GM12878 (cell line): ENCODE results near the gene CHPF2. TPM values are rescaled to one million over a fixed set of nuclear protein-coding genes. Genes with fewer than 3 reads are reported as not detected.

Source experiments
- ATAC-seq: fragments of 200-7000 bp; cut with Tn5 transposase; 3 replicates; pipeline ENCODE4 v1.9.1; 2020; ENCODE audit warnings: mild to moderate bottlenecking, moderate library complexity
- BruUV-seq: library from RNA; stranded (reverse); fragments of 400-500 nt; replicated peaks from 2 replicates; lab custom pipeline; 2021; lab: Mats Ljungman, UMichigan
- CTCF ChIA-PET: fragments of 300-600 bp; sonication (Branson Sonifier 250); formaldehyde crosslinking; extraction: SDS; loops from one replicate; lab custom pipeline; 2021; ENCODE audit warnings: inconsistent platforms; lab: Yijun Ruan, JAX
- POLR2A ChIA-PET: fragments of 350-600 bp; formaldehyde crosslinking; extraction: SDS; loops from one replicate; lab custom pipeline; 2021; ENCODE audit warnings: inconsistent platforms; lab: Charles Lee
- RAD21 ChIA-PET: fragments of 300-600 bp; sonication (Branson Sonifier 250); formaldehyde crosslinking; loops from one replicate; lab custom pipeline; 2023; ENCODE audit warnings: antibody characterized with exemption; ENCODE audit not compliant: unreplicated experiment; lab: Charles Lee
- SMC1A ChIA-PET: fragments of 300-600 bp; sonication (Branson Sonifier 250); formaldehyde crosslinking; loops from one replicate; lab custom pipeline; 2023; ENCODE audit not compliant: unreplicated experiment, uncharacterized antibody; lab: Charles Lee
- DNase-seq: peaks from one replicate; pipeline ENCODE4 v3.0.0-alpha.2; 2011; ENCODE audit warnings: low read depth, low spot score
- FAIRE-seq: peaks from 3 replicates; lab custom pipeline; 2011; peaks lifted over from hg19 to GRCh38; lab: Jason Lieb, UNC
- H2AFZ ChIP-seq: 2 replicates; pipeline ENCODE4 v1.6.0; 2011; ENCODE audit warnings: low read depth, low read length, control low read depth; ENCODE audit not compliant: control insufficient read depth
- H3K27ac ChIP-seq: 2 replicates; pipeline ENCODE4 v1.5.1; 2011; ENCODE audit warnings: control low read depth; ENCODE audit not compliant: control insufficient read depth, insufficient read depth
- H3K27me3 ChIP-seq, 2 experiments: replicated peaks in 1 of 2; 2 replicates each; pipeline versions ENCODE4 v1.6.0 to v1.6.1; 2011; ENCODE audit warnings: low read length in 1 of 2; ENCODE audit not compliant: control insufficient read depth in 2 of 2, insufficient read depth in 2 of 2
- H3K36me3 ChIP-seq, 2 experiments: 2 replicates each; pipeline ENCODE4 v1.5.1; 2011; ENCODE audit warnings: low read length in 1 of 2; ENCODE audit not compliant: control insufficient read depth in 2 of 2, insufficient read depth in 2 of 2
- H3K4me1 ChIP-seq: 2 replicates; pipeline ENCODE4 v1.6.1; 2011; ENCODE audit warnings: mild to moderate bottlenecking, low read length, moderate library complexity, mixed read lengths; ENCODE audit not compliant: control insufficient read depth, insufficient read depth
- H3K4me2 ChIP-seq: 2 replicates; pipeline ENCODE4 v1.6.0; 2011; ENCODE audit warnings: control low read depth; ENCODE audit not compliant: control insufficient read depth, insufficient read depth
- H3K4me3 ChIP-seq: fragments of 200-600 bp; sonication (generic); 2 replicates; pipeline ENCODE4 v1.5.1; 2016
- H3K79me2 ChIP-seq: 2 replicates; pipeline ENCODE4 v1.6.0; 2011; ENCODE audit warnings: low read length; ENCODE audit not compliant: control insufficient read depth, insufficient read depth
- H3K9ac ChIP-seq: 2 replicates; pipeline ENCODE4 v1.8.0; 2011; ENCODE audit warnings: low read length, control low read depth, mixed read lengths; ENCODE audit not compliant: control insufficient read depth, insufficient read depth
- H3K9me3 ChIP-seq: replicated peaks from 3 replicates; pipeline ENCODE4 v1.5.1; 2011; ENCODE audit warnings: mild to moderate bottlenecking, low read length; ENCODE audit not compliant: control insufficient read depth, insufficient read depth
- H4K20me1 ChIP-seq: 2 replicates; pipeline ENCODE4 v1.6.0; 2011; ENCODE audit not compliant: control insufficient read depth, insufficient read depth
- BRCA1 ChIP-seq: IDR thresholded peaks from 2 replicates; pipeline ENCODE4 v1.6.1; 2011; ENCODE audit warnings: low read depth, low read length, improper control_type of control experiment
- HDAC6 ChIP-seq: fragments of 200-600 bp; sonication (generic); IDR thresholded peaks from one replicate; pipeline ENCODE4 v1.8.0; 2017; ENCODE audit warnings: antibody characterized with exemption; ENCODE audit not compliant: unreplicated experiment
- KLF5 ChIP-seq: fragments of 450-650 bp; IDR thresholded peaks from 2 replicates; pipeline ENCODE4 v1.6.1; 2014; ENCODE audit warnings: mild to moderate bottlenecking; ENCODE audit not compliant: partially characterized antibody
- NFYB ChIP-seq: IDR thresholded peaks from 2 replicates; pipeline ENCODE4 v1.6.1; 2011; ENCODE audit warnings: low read depth, mild to moderate bottlenecking, low read length, improper control_type of control experiment, moderate library complexity; ENCODE audit not compliant: insufficient read depth
- RUNX3 ChIP-seq: IDR thresholded peaks from 2 replicates; pipeline ENCODE4 v1.6.1; 2012; ENCODE audit warnings: low read length, inconsistent platforms
- SMARCA5 ChIP-seq: fragments of 450-650 bp; IDR thresholded peaks from 2 replicates; pipeline ENCODE4 v1.6.1; 2017; ENCODE audit warnings: mild to moderate bottlenecking
- ZZZ3 ChIP-seq: IDR thresholded peaks from 2 replicates; pipeline ENCODE4 v1.6.1; 2011; ENCODE audit warnings: low read depth; ENCODE audit not compliant: control insufficient read depth, insufficient read length
- WGBS: methylation state at CpG from one replicate; pipeline ENCODE4 v1.1.6; 2016; ENCODE audit warnings: low lambda C conversion rate; ENCODE audit not compliant: insufficient replicate concordance, insufficient coverage; ENCODE audit errors: missing lambda C conversion rate; 5-methylcytosine and 5-hydroxymethylcytosine counted together
- in situ Hi-C: fragments of 300-500 bp; cut with MboI; formaldehyde crosslinking; loops from 9 replicates; pipeline ENCODE4 v1.14.3; 2018; ENCODE audit warnings: mixed read lengths
- intact Hi-C: fragments of 100-400 bp; cut with micrococcal nuclease; formaldehyde crosslinking; loops from one replicate; pipeline ENCODE4 v1.14.2; 2022; ENCODE audit not compliant: unreplicated experiment
- polyA plus RNA-seq, 11 experiments: library from polyadenylated mRNA; depleted of rRNA in 4 of 11; unstranded in 6 of 11; stranded (reverse) in 5 of 11; fragments of >200 nt; fragmentation: Nextera tagmentation in 4 of 11; fragmentation: Illumina TruSeq in 1 of 11; extraction: Ambion mirVana in 4 of 11; extraction: Trizol in 1 of 11; gene quantifications; 1 replicate in 1 of 11; 2 replicates in 10 of 11; pipeline versions ENCODE4 v1.2.1 to v1.2.3, GENCODE V29; 2011 to 2016; ENCODE audit warnings: inconsistent platforms in 2 of 11, missing spikeins in 2 of 11, low read depth in 1 of 11
- total RNA-seq, 4 experiments: library from RNA; depleted of rRNA in 3 of 4; stranded (reverse); fragments of >200 nt in 3 of 4; fragmentation: Illumina TruSeq in 1 of 4; extraction: Trizol in 1 of 4; gene quantifications; 2 replicates each; pipeline versions ENCODE4 v1.2.1 to v1.2.3, GENCODE V29; 2013 to 2021

The CHPF2 gene
- total and polyA plus RNA-seq, 10 of the 15 experiments (the other 5 are each of a cell fraction or from before 2014, with no cell fraction given): 0.23 to 33.1 (median 11.5) TPM

DNA sequence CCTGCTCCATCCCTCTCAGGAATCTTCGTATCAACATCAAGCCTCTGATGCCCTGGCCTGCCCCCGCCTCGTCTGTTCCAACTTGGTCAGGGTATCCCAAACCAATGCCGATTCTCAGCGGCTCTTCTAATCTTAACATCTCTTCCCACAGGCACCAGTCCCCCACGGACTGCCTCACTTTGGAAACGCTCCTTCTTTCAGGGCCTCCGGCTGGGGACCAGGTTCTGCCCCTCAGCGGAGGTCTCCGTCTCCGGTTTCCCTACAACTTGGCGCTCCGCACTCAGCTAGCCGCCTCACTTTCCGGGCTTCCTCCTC, 5.8 kb upstream of the CHPF2 start:
- TF ChIP-seq RUNX3: no peak
- no peak for TF ChIP-seq BRCA1
- no peak for TF ChIP-seq KLF5
- TF ChIP-seq SMARCA5: no peak
- no peak for TF ChIP-seq NFYB
- no peak for TF ChIP-seq ZZZ3
- TF ChIP-seq HDAC6: no peak
- TSS peak; percentile 50 for BruUV-seq
- Histone ChIP-seq H3K9ac (peak overlapping the region; percentile 62), H4K20me1 (no peaks in the 10 kb centered on the region), H2AFZ (peak overlapping the region; percentile 86), H3K27ac (peak overlapping the region; percentile 16), H3K4me2 (peak overlapping the region; percentile 82), H3K9me3 (no peaks in the 10 kb centered on the region), H3K27me3 (no peaks in the 10 kb centered on the region), H3K4me3 (peak overlapping the region; percentile 89), H3K36me3 (peaks cover 8 to 24% of the 10 kb centered on the region in 2 experiments), H3K79me2 (peaks cover 15% of the 10 kb centered on the region), H3K4me1 (no peaks in the 10 kb centered on the region)
- DNase-seq (no peak), FAIRE-seq (no peak), ATAC-seq (peak; percentile 12; the same call in 2 of the 3 replicates)
- ChIA-PET SMC1A (interaction anchor here (2.6 kb wide), 1 partner anchor 17 kb away, joined by 24 read pairs; no protein-coding TSS in a partner anchor), POLR2A (interaction anchor here (0.6 to 1.9 kb wide), 7 partner anchors 13 to 293 kb away, joined by 3 to 6 read pairs (median 4); partner anchors contain the start of genes RHEB and TMUB1), CTCF (interaction anchor here (1.4 to 5.1 kb wide), 5 partner anchors 8 to 102 kb away, joined by 6 to 56 read pairs (median 8); no protein-coding TSS in a partner anchor), RAD21 (interaction anchor here (0.8 to 2.4 kb wide), 4 partner anchors 10 to 69 kb away, joined by 3 to 17 read pairs (median 6); no protein-coding TSS in a partner anchor)
- in situ Hi-C loops: no loop called here
- 2% methylated on average over 15 of the region's 15 CpGs for WGBS
- intact Hi-C loops: loop anchor here (5.0 kb wide), 1 partner anchor 116 kb away; the partner anchor contains the start of gene NUB1
